Bone marrow (tissue), 2 donors: ENCODE measurements around the gene ITGA8.
"Not testable (repeated sequence)": the region's sequence is repeated elsewhere in the genome, so short reads cannot be mapped to it uniquely, and the experiment has no call there.

Experiments used
- DNase-seq, 2 donors: peaks; one replicate each; lab custom pipeline; 2025; lab: John Stamatoyannopoulos, UW

Gene ITGA8

GRCh38 chr10:15491856-15492642, 227.7 kb downstream of the ITGA8 start:
- DNase-seq = no peak

GRCh38 chr10:15489431-15489830, 230.3 kb downstream of the ITGA8 start:
- no peak for DNase-seq

- DNase-seq = no peak
Observed at GRCh38 chr10:15487376-15487775, 232.3 kb downstream of the ITGA8 start.

GRCh38 chr10:15486404-15486803, 233.3 kb downstream of the ITGA8 start:
- DNase-seq = no peak

GRCh38 chr10:15485684-15486316, 233.9 kb downstream of the ITGA8 start:
- DNase-seq = no peak

- DNase-seq = no peak
Observed at GRCh38 chr10:15485027-15485426, 234.7 kb downstream of the ITGA8 start.

- DNase-seq = no peak
Observed at GRCh38 chr10:15484128-15484527, 235.6 kb downstream of the ITGA8 start.

- DNase-seq = no peak
Observed at GRCh38 chr10:15483215-15484075, 236.3 kb downstream of the ITGA8 start.

- DNase-seq = no peak
Observed at GRCh38 chr10:15482156-15482555, 237.6 kb downstream of the ITGA8 start.

- no peak for DNase-seq
Observed at GRCh38 chr10:15478950-15479349, 240.8 kb downstream of the ITGA8 start.

- DNase-seq = no peak
Observed at GRCh38 chr10:15478429-15478828, 241.3 kb downstream of the ITGA8 start.

- DNase-seq = no peak
Observed at GRCh38 chr10:15476337-15476736, 243.4 kb downstream of the ITGA8 start.

- not testable (repeated sequence) for DNase-seq
Observed at GRCh38 chr10:15475439-15475838, 244.3 kb downstream of the ITGA8 start.

GRCh38 chr10:15474671-15475070, 245.1 kb downstream of the ITGA8 start:
- DNase-seq = no peak

GRCh38 chr10:15473396-15473767, 246.3 kb downstream of the ITGA8 start:
- DNase-seq = no peak

- DNase-seq = no peak
Observed at GRCh38 chr10:15472431-15473395, 247.0 kb downstream of the ITGA8 start.

GRCh38 chr10:15472008-15472407, 247.7 kb downstream of the ITGA8 start:
- no peak for DNase-seq

- DNase-seq = no peak
Observed at GRCh38 chr10:15469111-15469510, 250.6 kb downstream of the ITGA8 start.

- no peak for DNase-seq
Observed at GRCh38 chr10:15464381-15464780, 255.3 kb downstream of the ITGA8 start.
